PC-3 (cell line): ENCODE results near the gene APOBEC2. TPM values are rescaled to one million over a fixed set of nuclear protein-coding genes. Genes with fewer than 3 reads are reported as not detected.

ENCODE experiments used
- ATAC-seq: fragments of 200-7000 bp; cut with Tn5 transposase; 2 replicates; pipeline ENCODE4 v1.9.1; 2020; ENCODE audit warnings: mild to moderate bottlenecking, moderate library complexity
- BruUV-seq: library from RNA; stranded (reverse); fragments of 400-500 nt; replicated peaks from 2 replicates; lab custom pipeline; 2021; lab: Mats Ljungman, UMichigan
- CTCF ChIA-PET: fragments of 300-600 bp; sonication (Branson Sonifier 250); formaldehyde crosslinking; loops from one replicate; lab custom pipeline; 2022; ENCODE audit warnings: antibody characterized with exemption; lab: Charles Lee
- POLR2A ChIA-PET: fragments of 300-600 bp; sonication (Branson Sonifier 250); formaldehyde crosslinking; loops from one replicate; lab custom pipeline; 2022; ENCODE audit warnings: antibody characterized with exemption; ENCODE audit not compliant: unreplicated experiment; lab: Charles Lee
- DNase-seq: peaks from one replicate; pipeline ENCODE4 v3.0.0-alpha.2; 2015
- H2AFZ ChIP-seq: fragments of 300-600 bp; sonication (generic); 2 replicates; pipeline ENCODE4 v1.6.0; 2016; ENCODE audit warnings: antibody characterized with exemption, low read length
- H3F3A ChIP-seq: fragments of 300-600 bp; sonication (generic); one replicate; pipeline ENCODE4 v1.6.0; 2017; ENCODE audit warnings: antibody characterized with exemption, low read length, control low read depth, mild to moderate bottlenecking; ENCODE audit not compliant: unreplicated experiment
- H3K27ac ChIP-seq: fragments of 300-600 bp; sonication (generic); 2 replicates; pipeline ENCODE4 v1.5.1; 2016; ENCODE audit warnings: mild to moderate bottlenecking, low read length
- H3K27me3 ChIP-seq: fragments of 300-600 bp; sonication (generic); 2 replicates; pipeline ENCODE4 v1.6.1; 2016; ENCODE audit warnings: low read length, mixed read lengths
- H3K36me3 ChIP-seq: fragments of 300-600 bp; sonication (generic); 2 replicates; pipeline ENCODE4 v1.6.1; 2016; ENCODE audit warnings: low read depth, mixed run types, low read length, mixed read lengths
- H3K4me1 ChIP-seq: fragments of 300-600 bp; sonication (generic); 2 replicates; pipeline ENCODE4 v1.5.1; 2016; ENCODE audit warnings: low read length; ENCODE audit not compliant: insufficient read depth
- H3K4me2 ChIP-seq: fragments of 300-600 bp; sonication (generic); 2 replicates; pipeline ENCODE4 v1.6.0; 2016; ENCODE audit warnings: low read length
- H3K4me3 ChIP-seq: fragments of 300-600 bp; sonication (generic); 2 replicates; pipeline ENCODE4 v1.5.1; 2016; ENCODE audit warnings: mild to moderate bottlenecking, low read length, mixed read lengths
- H3K79me2 ChIP-seq: fragments of 300-600 bp; sonication (generic); 2 replicates; pipeline ENCODE4 v1.6.1; 2017; ENCODE audit warnings: low read length, mixed read lengths
- H3K9ac ChIP-seq: fragments of 300-600 bp; sonication (generic); 2 replicates; pipeline ENCODE4 v1.6.0; 2016; ENCODE audit warnings: mild to moderate bottlenecking, low read length
- H3K9me2 ChIP-seq: fragments of 300-600 bp; sonication (generic); replicated peaks from 2 replicates; pipeline ENCODE4 v1.6.1; 2016; ENCODE audit warnings: mixed run types, low read length, mixed read lengths
- H3K9me3 ChIP-seq: fragments of 300-600 bp; sonication (generic); 2 replicates; pipeline ENCODE4 v1.6.1; 2016; ENCODE audit warnings: low read length, mixed read lengths
- H4K20me1 ChIP-seq: fragments of 300-600 bp; sonication (generic); 2 replicates; pipeline ENCODE4 v1.6.1; 2016; ENCODE audit warnings: low read length, mixed read lengths
- EZH2 ChIP-seq: fragments of 300-600 bp; sonication (generic); IDR thresholded peaks from one replicate; pipeline ENCODE4 v1.6.1; 2017; ENCODE audit warnings: antibody characterized with exemption, mild to moderate bottlenecking, low read length; ENCODE audit not compliant: unreplicated experiment
- EZH2phosphoT487 ChIP-seq: fragments of 300-600 bp; sonication (generic); IDR thresholded peaks from 2 replicates; pipeline ENCODE4 v1.6.1; 2018; ENCODE audit warnings: mild to moderate bottlenecking, antibody characterized with exemption, low read length, borderline replicate concordance
- intact Hi-C: fragments of 100-400 bp; cut with micrococcal nuclease; formaldehyde crosslinking; loops from 2 replicates; pipeline ENCODE4 v1.9.0; 2023
- total RNA-seq: library from RNA; depleted of rRNA; stranded (reverse); fragments of >200 nt; gene quantifications from 2 replicates; pipeline ENCODE4 v1.2.3, GENCODE V29; 2014
- TF ChIP-seq, protein P1 (sequence below): fragments of 300-600 bp; sonication (generic); conservative IDR thresholded peaks from 2 replicates; pipeline ENCODE4 v1.5.1; 2017; ENCODE audit warnings: antibody characterized with exemption, low read depth, mild to moderate bottlenecking, low read length

APOBEC2 gene
- total RNA-seq, 1 experiment from 2014 or later = not detected

DNA sequence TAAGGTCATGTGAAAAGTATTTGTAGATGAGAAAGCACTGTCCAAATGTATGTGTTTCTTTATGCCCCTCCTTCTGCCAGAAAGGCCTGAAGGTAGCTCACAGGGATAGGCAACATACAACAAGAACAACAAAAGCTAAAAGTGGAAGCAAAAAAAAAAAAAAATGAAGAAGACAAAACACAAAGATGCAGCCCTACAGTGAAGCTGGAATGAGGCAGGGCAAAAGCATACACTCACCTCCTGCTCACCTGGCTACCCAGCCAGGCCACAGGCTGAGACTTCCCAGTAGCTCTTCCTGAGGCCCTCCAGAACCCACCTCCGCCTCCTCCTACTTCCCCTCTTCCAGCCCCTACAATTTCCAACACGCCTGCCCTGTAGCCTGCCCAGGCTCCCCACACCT, 16.4 kb upstream of the APOBEC2 start:
- no peak for DNase-seq
- no TSS peak for BruUV-seq

DNA sequence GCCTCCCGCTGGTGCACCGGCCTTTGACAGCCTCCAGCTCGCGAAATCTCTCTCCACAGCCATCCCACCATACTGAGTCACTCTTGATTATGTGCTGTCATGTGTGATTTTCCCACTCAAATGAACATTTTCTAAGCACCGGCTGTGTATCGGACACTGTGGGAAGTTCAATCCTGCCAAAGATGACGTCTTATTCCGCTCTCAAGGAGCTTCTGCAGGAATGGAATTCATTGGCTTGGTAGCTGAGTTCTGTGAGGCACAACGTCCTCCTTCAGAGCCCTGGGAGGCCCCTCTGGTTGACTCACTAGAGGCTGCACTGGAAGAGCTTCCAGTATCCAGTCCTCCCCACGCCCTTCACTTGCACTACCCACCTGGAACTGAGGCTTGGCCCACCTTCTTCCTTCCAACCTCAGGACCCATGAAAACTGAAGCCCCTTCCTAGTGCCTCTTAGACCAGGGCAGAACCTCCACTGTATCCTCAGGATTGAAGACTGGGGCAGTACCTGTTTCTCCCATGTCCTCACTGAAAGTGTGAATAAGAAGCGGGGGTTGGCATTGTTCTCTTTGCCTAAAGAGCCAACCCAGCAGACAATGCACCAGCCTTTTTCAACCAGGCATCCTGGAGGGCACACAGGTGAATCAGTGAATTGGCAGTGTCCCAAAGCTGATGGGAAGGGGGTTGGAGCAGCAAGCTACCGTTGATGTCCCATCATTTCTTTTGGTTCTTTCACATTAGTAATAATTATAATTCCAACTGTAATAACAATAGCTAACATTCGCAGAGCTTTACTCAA, 15.7 kb upstream of the APOBEC2 start:
- no peaks in the 10 kb centered on the region for H3K79me2 ChIP-seq
- no peaks in the 10 kb centered on the region for H3K9me3 ChIP-seq
- CTCF ChIA-PET = no interaction called here
- ATAC-seq (no peak), DNase-seq (no peak)
- H3K4me1 ChIP-seq = peaks cover 22% of the 10 kb centered on the region
- no TSS peak for BruUV-seq
- no peak overlapping the region for H3K4me3 ChIP-seq
- TF ChIP-seq, protein P1, sequence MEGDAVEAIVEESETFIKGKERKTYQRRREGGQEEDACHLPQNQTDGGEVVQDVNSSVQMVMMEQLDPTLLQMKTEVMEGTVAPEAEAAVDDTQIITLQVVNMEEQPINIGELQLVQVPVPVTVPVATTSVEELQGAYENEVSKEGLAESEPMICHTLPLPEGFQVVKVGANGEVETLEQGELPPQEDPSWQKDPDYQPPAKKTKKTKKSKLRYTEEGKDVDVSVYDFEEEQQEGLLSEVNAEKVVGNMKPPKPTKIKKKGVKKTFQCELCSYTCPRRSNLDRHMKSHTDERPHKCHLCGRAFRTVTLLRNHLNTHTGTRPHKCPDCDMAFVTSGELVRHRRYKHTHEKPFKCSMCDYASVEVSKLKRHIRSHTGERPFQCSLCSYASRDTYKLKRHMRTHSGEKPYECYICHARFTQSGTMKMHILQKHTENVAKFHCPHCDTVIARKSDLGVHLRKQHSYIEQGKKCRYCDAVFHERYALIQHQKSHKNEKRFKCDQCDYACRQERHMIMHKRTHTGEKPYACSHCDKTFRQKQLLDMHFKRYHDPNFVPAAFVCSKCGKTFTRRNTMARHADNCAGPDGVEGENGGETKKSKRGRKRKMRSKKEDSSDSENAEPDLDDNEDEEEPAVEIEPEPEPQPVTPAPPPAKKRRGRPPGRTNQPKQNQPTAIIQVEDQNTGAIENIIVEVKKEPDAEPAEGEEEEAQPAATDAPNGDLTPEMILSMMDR = no peak
- no peak for TF ChIP-seq EZH2phosphoT487
- no peak for TF ChIP-seq EZH2
- H3K36me3 ChIP-seq = no peaks in the 10 kb centered on the region
- no peaks in the 10 kb centered on the region for H3F3A ChIP-seq
- H3K27ac ChIP-seq = no peak overlapping the region
- no peaks in the 10 kb centered on the region for H3K9me2 ChIP-seq
- intact Hi-C loops = no loop called here
- H3K27me3 ChIP-seq = no peaks in the 10 kb centered on the region
- no peak overlapping the region for H3K9ac ChIP-seq
- no peak overlapping the region for H2AFZ ChIP-seq
- POLR2A ChIA-PET = no interaction called here
- no peaks in the 10 kb centered on the region for H4K20me1 ChIP-seq
- H3K4me2 ChIP-seq = no peak overlapping the region

More for the DNA sequence above, 16.4 kb upstream of the APOBEC2 start:
- H3K4me2 ChIP-seq = no peak overlapping the region
- no peak overlapping the region for H3K27ac ChIP-seq
- H2AFZ ChIP-seq = no peak overlapping the region
- TF ChIP-seq EZH2phosphoT487 = no peak
- H3K36me3 ChIP-seq = no peaks in the 10 kb centered on the region
- intact Hi-C loops = no loop called here
- H3K9ac ChIP-seq = no peak overlapping the region
- no peaks in the 10 kb centered on the region for H3F3A ChIP-seq
- peaks cover 22% of the 10 kb centered on the region for H3K4me1 ChIP-seq
- no peak for ATAC-seq
- POLR2A ChIA-PET = no interaction called here
- no peaks in the 10 kb centered on the region for H3K79me2 ChIP-seq
- no peaks in the 10 kb centered on the region for H3K9me2 ChIP-seq
- H3K9me3 ChIP-seq = no peaks in the 10 kb centered on the region
- CTCF ChIA-PET = no interaction called here
- H4K20me1 ChIP-seq = no peaks in the 10 kb centered on the region
- no peaks in the 10 kb centered on the region for H3K27me3 ChIP-seq
- no peak overlapping the region for H3K4me3 ChIP-seq

DNA sequence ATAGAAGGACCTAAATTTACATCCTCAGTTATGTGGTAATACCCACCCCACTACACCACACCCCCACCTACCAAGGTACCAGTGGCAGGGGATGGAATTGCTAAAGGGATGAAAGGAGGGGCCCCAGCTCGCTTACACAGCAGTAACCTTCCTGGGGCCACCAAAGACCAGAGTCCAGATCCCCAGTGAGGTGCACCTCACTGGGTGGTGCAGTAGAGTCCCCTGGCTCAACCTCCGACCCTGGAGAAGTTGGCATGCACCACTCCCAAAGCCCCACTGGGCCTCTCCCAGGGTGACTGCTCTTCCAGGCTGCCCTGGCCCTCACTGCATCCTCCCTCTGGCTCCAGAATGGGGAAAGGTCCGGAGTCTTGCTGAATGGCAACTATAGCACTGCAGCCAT, 14.8 kb upstream of the APOBEC2 start:
- Histone ChIP-seq H3K9ac (no peak overlapping the region), H3K9me3 (no peaks in the 10 kb centered on the region), H3K4me2 (no peak overlapping the region), H3F3A (no peaks in the 10 kb centered on the region), H3K79me2 (no peaks in the 10 kb centered on the region), H4K20me1 (no peaks in the 10 kb centered on the region), H3K36me3 (no peaks in the 10 kb centered on the region), H3K4me3 (no peak overlapping the region), H3K27me3 (no peaks in the 10 kb centered on the region), H3K27ac (no peak overlapping the region), H3K9me2 (no peaks in the 10 kb centered on the region), H3K4me1 (peaks cover 22% of the 10 kb centered on the region), H2AFZ (no peak overlapping the region)
- BruUV-seq = no TSS peak
- CTCF ChIA-PET = no interaction called here
- POLR2A ChIA-PET = no interaction called here
- no peak for DNase-seq
- TF ChIP-seq EZH2 = no peak
- no peak for TF ChIP-seq EZH2phosphoT487
- TF ChIP-seq, protein P1 = no peak
- no peak for ATAC-seq
- intact Hi-C loops = no loop called here
